Calu3 (cell line): Measurements from ENCODE around the gene ITPRID1. TPM values are rescaled to one million over a fixed set of nuclear protein-coding genes. Genes with fewer than 3 reads are reported as not detected.

Source experiments
- BruUV-seq: library from RNA; stranded (reverse); fragments of 400-500 nt; replicated peaks from 2 replicates; lab custom pipeline; 2021; lab: Mats Ljungman, UMichigan
- CTCF ChIA-PET: fragments of 300-600 bp; sonication (Branson Sonifier 250); formaldehyde crosslinking; loops from one replicate; lab custom pipeline; 2022; ENCODE audit warnings: antibody characterized with exemption; lab: Charles Lee
- DNase-seq: peaks from one replicate; pipeline ENCODE4 v3.0.0; 2022
- H3K27ac Mint-ChIP-seq: one replicate; pipeline ENCODE4 v1.8.0; 2022; ENCODE audit warnings: mixed read lengths; ENCODE audit not compliant: unreplicated experiment
- H3K27me3 Mint-ChIP-seq: one replicate; pipeline ENCODE4 v1.8.0; 2022; ENCODE audit warnings: mixed read lengths; ENCODE audit not compliant: unreplicated experiment
- H3K36me3 Mint-ChIP-seq: one replicate; pipeline ENCODE4 v1.8.0; 2022; ENCODE audit warnings: mild to moderate bottlenecking, moderate library complexity, mixed read lengths; ENCODE audit not compliant: insufficient read depth, unreplicated experiment
- H3K4me1 Mint-ChIP-seq: one replicate; pipeline ENCODE4 v1.8.0; 2022; ENCODE audit warnings: mild to moderate bottlenecking, low read depth, mixed read lengths; ENCODE audit not compliant: unreplicated experiment
- H3K4me3 Mint-ChIP-seq: one replicate; pipeline ENCODE4 v1.8.0; 2022; ENCODE audit warnings: mild to moderate bottlenecking, low read depth, moderate library complexity, mixed read lengths; ENCODE audit not compliant: unreplicated experiment
- H3K9me3 Mint-ChIP-seq: one replicate; pipeline ENCODE4 v1.8.0; 2022; ENCODE audit warnings: low read depth, mixed read lengths; ENCODE audit not compliant: unreplicated experiment
- CTCF ChIP-seq: fragments of 200-600 bp; IDR thresholded peaks from one replicate; pipeline ENCODE4 v1.8.0; 2022; ENCODE audit warnings: antibody characterized with exemption; ENCODE audit not compliant: unreplicated experiment
- intact Hi-C: fragments of 100-400 bp; cut with micrococcal nuclease; formaldehyde crosslinking; loops from one replicate; pipeline ENCODE4 v1.10.0; 2022; ENCODE audit not compliant: unreplicated experiment
- total RNA-seq: library from RNA; stranded (reverse); gene quantifications from 2 replicates; pipeline ENCODE4 v1.2.3, GENCODE V29; 2022

The ITPRID1 gene
- total RNA-seq, 1 experiment from 2014 or later: 3.8 TPM

GRCh38 chr7:31475368-31475767 lies 38.5 kb upstream of the ITPRID1 start:
- BruUV-seq: no TSS peak
- no peak overlapping the region for H3K27ac Mint-ChIP-seq

GRCh38 chr7:31476073-31476745 lies 37.7 kb upstream of the ITPRID1 start:
- intact Hi-C loops: no loop called here
- Mint-ChIP-seq H3K4me3 (no peak overlapping the region), H3K36me3 (no peaks in the 10 kb centered on the region), H3K27me3 (no peaks in the 10 kb centered on the region), H3K4me1 (peaks cover 51% of the 10 kb centered on the region), H3K27ac (no peak overlapping the region), H3K9me3 (no peaks in the 10 kb centered on the region)
- DNase-seq: peak; percentile 53
- CTCF ChIA-PET: interaction anchor here (0.8 to 1.2 kb wide), 3 partner anchors 9 to 65 kb away, joined by 3 to 6 read pairs (median 5); no protein-coding TSS in a partner anchor
- no TSS peak for BruUV-seq
- peak; percentile 26 for TF ChIP-seq CTCF

More at GRCh38 chr7:31475368-31475767, 38.5 kb upstream of the ITPRID1 start:
- Mint-ChIP-seq H3K4me3 (no peak overlapping the region), H3K9me3 (no peaks in the 10 kb centered on the region), H3K27me3 (no peaks in the 10 kb centered on the region), H3K36me3 (no peaks in the 10 kb centered on the region), H3K4me1 (peaks cover 52% of the 10 kb centered on the region)
- TF ChIP-seq CTCF: no peak
- intact Hi-C loops: no loop called here
- CTCF ChIA-PET: interaction anchor here (1.2 kb wide), 1 partner anchor 32 kb away, joined by 6 read pairs; no protein-coding TSS in a partner anchor
- DNase-seq: no peak

GRCh38 chr7:31476941-31477677 lies 36.8 kb upstream of the ITPRID1 start:
- no peak for TF ChIP-seq CTCF
- BruUV-seq: no TSS peak
- intact Hi-C loops: no loop called here
- H3K9me3 Mint-ChIP-seq: no peaks in the 10 kb centered on the region
- CTCF ChIA-PET: no interaction called here
- H3K4me3 Mint-ChIP-seq: no peak overlapping the region
- H3K4me1 Mint-ChIP-seq: peaks cover 45% of the 10 kb centered on the region
- H3K36me3 Mint-ChIP-seq: no peaks in the 10 kb centered on the region
- no peaks in the 10 kb centered on the region for H3K27me3 Mint-ChIP-seq
- H3K27ac Mint-ChIP-seq: no peak overlapping the region
- DNase-seq: no peak

- Mint-ChIP-seq H3K27me3 (no peaks in the 10 kb centered on the region), H3K36me3 (no peaks in the 10 kb centered on the region), H3K9me3 (no peaks in the 10 kb centered on the region), H3K27ac (no peak overlapping the region), H3K4me3 (no peak overlapping the region), H3K4me1 (peaks cover 43% of the 10 kb centered on the region)
- no TSS peak for BruUV-seq
- no peak for TF ChIP-seq CTCF
- intact Hi-C loops: no loop called here
- CTCF ChIA-PET: no interaction called here
- no peak for DNase-seq
Observed at GRCh38 chr7:31478018-31478417, 35.9 kb upstream of the ITPRID1 start.
